Activated T-helper 1 cell treated with anti-CD3 and anti-CD28 coated beads, Interleukin-12 subunit alpha, Interleukin-12 subunit beta, Interleukin-2, Interleukin-4 antibody, amounts not matched to agents 30 ng/mL and 10 ng/mL and 1 ng/mL, durations not matched to agents 14 hours and 24 hours and 36 hours (primary cell): ENCODE measurements around the gene TMEM61. TPM values are rescaled to one million over a fixed set of nuclear protein-coding genes. Genes with fewer than 3 reads are reported as not detected.

Source experiments
- DNase-seq: peaks from one replicate; pipeline ENCODE4 v3.0.0; 2021; ENCODE audit warnings: low spot score
- H3K27ac Mint-ChIP-seq: one replicate; pipeline ENCODE4 v1.8.0; 2021; ENCODE audit warnings: mild to moderate bottlenecking, mixed read lengths
- H3K27me3 Mint-ChIP-seq: one replicate; pipeline ENCODE4 v1.8.0; 2022; ENCODE audit warnings: mild to moderate bottlenecking, moderate library complexity, mixed read lengths; ENCODE audit not compliant: insufficient read depth
- H3K36me3 Mint-ChIP-seq: one replicate; pipeline ENCODE4 v1.8.0; 2021; ENCODE audit warnings: low read depth, mixed read lengths
- H3K4me1 Mint-ChIP-seq: one replicate; pipeline ENCODE4 v1.8.0; 2021; ENCODE audit warnings: low read depth, mixed read lengths
- H3K4me3 Mint-ChIP-seq: one replicate; pipeline ENCODE4 v1.8.0; 2021; ENCODE audit warnings: mild to moderate bottlenecking, moderate library complexity, mixed read lengths
- H3K9me3 Mint-ChIP-seq: one replicate; pipeline ENCODE4 v1.8.0; 2021; ENCODE audit warnings: mixed read lengths
- intact Hi-C: fragments of 100-400 bp; cut with micrococcal nuclease; formaldehyde crosslinking; loops from one replicate; pipeline ENCODE4 v1.15.1; 2024
- total RNA-seq: library from RNA; stranded (reverse); gene quantifications from 2 replicates; pipeline ENCODE4 v1.2.3, GENCODE V29; 2022

The TMEM61 gene
- total RNA-seq, 1 donor from 2014 or later, result not detected

DNA sequence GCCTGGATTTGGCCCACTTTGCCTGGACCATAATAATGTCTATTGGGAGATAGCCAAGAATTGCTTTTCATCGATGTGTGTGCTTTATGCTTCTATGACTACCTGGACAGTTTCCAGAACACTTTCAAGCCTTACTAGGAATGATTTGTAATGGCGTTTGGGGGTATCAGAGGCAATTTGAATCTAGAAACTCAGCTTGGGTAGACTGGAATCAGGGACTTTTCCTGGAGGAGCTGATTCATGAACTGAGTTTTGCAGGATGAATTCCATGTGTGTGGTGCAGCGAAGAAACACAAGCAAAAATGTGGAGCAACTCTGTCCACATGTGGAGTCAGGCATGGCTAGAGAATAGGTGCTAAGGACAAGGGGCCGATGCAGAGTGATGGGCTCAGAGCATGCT lies 11.9 kb upstream of the TMEM61 start:
- H3K27ac Mint-ChIP-seq, result no peak overlapping the region
- peaks cover 19% of the 10 kb centered on the region for H3K27me3 Mint-ChIP-seq
- DNase-seq, result no peak
- H3K9me3 Mint-ChIP-seq, result no peaks in the 10 kb centered on the region
- no peaks in the 10 kb centered on the region for H3K36me3 Mint-ChIP-seq
- no peak overlapping the region for H3K4me3 Mint-ChIP-seq
- H3K4me1 Mint-ChIP-seq, result peaks cover 16% of the 10 kb centered on the region
- intact Hi-C loops, result no loop called here

DNA sequence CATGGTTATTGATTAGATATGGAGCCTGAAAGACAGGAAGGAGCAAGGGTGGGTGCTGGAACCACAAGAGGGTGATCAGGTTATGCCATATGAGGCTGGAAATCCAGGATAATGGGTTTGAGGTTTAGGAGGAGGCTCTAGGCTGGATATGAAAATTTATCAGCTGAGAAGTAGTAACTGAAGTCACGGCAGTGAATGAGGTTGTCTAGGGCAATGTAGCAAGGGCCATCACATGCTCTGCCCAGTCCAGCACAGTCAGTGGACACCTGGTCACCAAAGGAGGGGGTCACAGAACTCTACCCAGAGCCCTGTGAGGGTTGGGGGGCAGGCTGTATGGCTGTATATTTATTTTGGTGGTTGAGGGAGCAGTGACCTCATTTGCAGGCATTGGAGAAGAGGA lies 10.5 kb upstream of the TMEM61 start:
- no peak overlapping the region for H3K4me3 Mint-ChIP-seq
- intact Hi-C loops, result no loop called here

DNA sequence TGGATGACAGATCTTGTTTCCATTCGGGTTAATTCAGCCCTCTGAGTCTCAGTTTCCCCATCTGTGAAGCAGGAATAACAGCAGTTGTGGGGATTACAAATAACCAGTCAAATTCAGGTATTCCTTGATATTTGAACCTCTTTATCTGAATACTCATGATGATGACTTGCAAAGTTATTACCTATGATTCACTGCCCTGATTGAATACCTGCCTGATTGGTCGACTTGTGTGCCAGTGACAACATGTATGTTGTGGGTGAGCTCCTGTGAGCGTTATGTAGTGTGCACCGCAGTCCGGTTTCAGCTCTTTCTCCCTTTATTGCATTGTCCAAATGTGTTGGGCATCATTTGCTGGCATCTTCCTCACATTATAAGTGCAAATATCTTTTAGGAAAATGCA lies 9.5 kb upstream of the TMEM61 start:
- DNase-seq, result no peak
- Mint-ChIP-seq H3K27ac (no peak overlapping the region), H3K36me3 (no peaks in the 10 kb centered on the region), H3K4me1 (peaks cover 14% of the 10 kb centered on the region), H3K27me3 (peaks cover 27% of the 10 kb centered on the region), H3K4me3 (no peak overlapping the region), H3K9me3 (no peaks in the 10 kb centered on the region)
- intact Hi-C loops, result no loop called here

More for the DNA sequence above, 10.5 kb upstream of the TMEM61 start:
- Mint-ChIP-seq H3K36me3 (no peaks in the 10 kb centered on the region), H3K4me1 (peaks cover 16% of the 10 kb centered on the region), H3K27me3 (peaks cover 19% of the 10 kb centered on the region), H3K27ac (no peak overlapping the region), H3K9me3 (no peaks in the 10 kb centered on the region)
- no peak for DNase-seq

DNA sequence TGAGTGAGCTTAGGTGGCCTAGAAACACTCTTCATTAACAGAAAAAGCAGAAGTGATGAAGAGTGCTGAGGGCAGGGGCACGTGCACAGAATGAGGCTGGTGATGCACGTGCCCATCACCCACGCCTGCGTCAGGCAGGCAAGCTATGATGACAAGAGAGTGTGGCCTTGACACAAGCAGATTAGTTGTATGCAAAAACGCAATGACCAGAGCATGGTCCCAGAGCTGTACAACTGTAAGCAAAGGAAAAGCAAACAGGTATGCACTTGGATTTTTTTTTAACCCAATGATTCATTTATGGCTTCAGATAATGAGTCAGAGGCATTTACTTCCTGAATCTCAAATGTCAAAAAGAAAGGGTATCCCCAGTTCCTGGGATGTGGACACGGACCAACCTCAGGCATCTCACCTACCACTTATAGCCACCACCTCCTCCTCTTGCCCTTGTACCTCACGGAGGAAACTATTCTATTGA lies 9.1 kb upstream of the TMEM61 start:
- no peak overlapping the region for H3K27ac Mint-ChIP-seq

DNA sequence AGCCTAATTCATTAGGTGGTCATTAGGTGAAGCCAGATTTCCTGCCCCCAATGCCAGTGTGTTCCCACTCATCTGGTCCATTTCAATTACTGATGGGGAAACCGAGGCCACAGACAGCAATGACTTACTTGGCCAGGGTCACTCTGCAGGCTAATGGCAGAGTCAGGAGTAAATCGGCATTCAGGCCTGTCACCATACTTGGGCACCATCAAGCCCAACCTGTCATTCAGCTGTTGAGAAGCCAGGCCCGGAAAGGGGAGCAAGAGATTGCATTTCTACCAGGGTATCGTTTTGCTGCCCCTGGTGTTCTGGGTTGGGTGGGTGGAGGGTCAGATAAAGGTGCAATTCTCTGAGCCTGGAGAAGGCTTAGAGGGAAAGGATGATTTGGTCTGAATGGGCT lies 8.0 kb upstream of the TMEM61 start:
- intact Hi-C loops, result no loop called here
- Mint-ChIP-seq H3K36me3 (no peaks in the 10 kb centered on the region), H3K4me3 (no peak overlapping the region), H3K27ac (no peak overlapping the region), H3K9me3 (no peaks in the 10 kb centered on the region), H3K27me3 (peaks cover 29% of the 10 kb centered on the region), H3K4me1 (peaks cover 9% of the 10 kb centered on the region)
- no peak for DNase-seq

More for the DNA sequence above, 9.1 kb upstream of the TMEM61 start:
- Mint-ChIP-seq H3K27me3 (peaks cover 27% of the 10 kb centered on the region), H3K4me1 (peaks cover 10% of the 10 kb centered on the region), H3K9me3 (no peaks in the 10 kb centered on the region), H3K36me3 (no peaks in the 10 kb centered on the region), H3K4me3 (no peak overlapping the region)
- intact Hi-C loops, result no loop called here
- no peak for DNase-seq

DNA sequence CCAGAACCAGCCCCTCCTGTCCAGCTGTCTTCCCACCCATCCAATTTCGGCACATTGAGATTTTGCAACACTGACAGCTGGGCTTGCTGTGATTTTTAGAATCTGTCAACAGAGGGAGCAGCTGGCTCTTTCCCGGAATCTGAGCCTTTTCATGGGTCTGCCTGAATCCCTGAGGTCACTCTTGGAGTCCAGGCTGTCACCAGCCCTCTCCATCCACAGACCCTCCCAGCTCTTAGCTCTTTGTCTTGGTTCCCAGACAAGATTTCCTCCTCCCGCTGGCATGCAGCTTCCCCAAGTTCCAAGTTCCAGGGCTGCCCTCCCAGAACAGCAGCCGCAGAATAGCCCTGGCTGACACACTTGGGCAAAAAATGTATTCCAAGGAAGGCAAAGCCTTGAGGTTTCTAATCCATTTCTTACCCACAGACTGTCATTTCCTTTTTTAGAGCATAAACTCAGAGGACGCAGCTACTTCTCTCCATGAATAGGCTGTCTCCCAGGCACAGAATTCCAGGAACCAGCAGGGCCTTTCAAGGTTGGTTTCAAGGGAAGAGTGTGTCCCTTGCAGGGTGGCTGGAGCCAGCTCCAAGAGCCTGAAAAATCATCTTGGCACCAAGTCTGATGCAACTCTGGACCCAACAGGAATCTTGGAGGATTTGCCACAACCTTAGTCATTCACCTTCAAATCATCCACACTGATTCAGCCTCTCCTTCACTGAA lies 7.1 kb upstream of the TMEM61 start:
- intact Hi-C loops, result no loop called here
- Mint-ChIP-seq H3K27ac (no peak overlapping the region), H3K9me3 (no peaks in the 10 kb centered on the region), H3K4me1 (peaks cover 9% of the 10 kb centered on the region), H3K4me3 (no peak overlapping the region), H3K27me3 (peaks cover 32% of the 10 kb centered on the region), H3K36me3 (no peaks in the 10 kb centered on the region)
- DNase-seq, result no peak

DNA sequence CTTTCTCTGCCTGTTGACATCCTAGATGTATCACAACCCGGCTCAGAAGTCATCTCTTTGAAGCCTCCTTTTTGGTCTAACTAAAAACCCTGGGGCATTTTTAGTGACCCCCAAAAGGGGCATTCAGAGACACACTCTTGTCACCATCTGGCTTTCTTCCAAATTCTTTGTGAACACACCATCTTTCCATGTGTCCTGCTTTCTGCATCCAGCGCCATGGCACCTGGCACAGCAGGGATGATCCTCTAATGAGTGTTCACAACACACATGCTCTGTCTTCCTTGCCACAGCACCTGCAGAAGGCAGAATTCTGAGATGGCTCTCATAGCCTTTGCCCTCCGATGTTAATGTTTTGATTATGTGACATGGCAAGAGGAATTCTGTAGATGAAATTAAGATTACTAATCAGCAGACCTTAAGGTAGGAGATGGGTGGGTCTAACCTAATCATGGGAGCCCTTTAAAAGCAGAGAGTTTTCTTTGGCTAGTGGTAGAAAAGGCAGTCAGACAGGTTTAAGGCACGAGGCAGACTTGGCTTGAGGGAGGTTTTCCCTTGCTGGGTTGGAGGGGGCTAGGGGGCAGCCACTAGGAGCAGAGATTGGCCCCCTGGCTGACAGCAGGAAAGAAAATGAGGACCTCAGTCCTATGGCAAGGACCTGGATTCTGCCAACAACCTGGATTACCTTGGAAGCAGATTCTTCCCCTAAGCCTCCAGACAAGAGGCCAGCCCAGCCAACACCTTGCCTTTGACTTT lies 4.9 kb upstream of the TMEM61 start:
- Mint-ChIP-seq H3K27ac (no peak overlapping the region), H3K36me3 (no peaks in the 10 kb centered on the region), H3K27me3 (peaks cover 40% of the 10 kb centered on the region), H3K4me1 (peaks cover 9% of the 10 kb centered on the region), H3K9me3 (no peaks in the 10 kb centered on the region), H3K4me3 (no peak overlapping the region)
- no peak for DNase-seq
- intact Hi-C loops, result no loop called here

DNA sequence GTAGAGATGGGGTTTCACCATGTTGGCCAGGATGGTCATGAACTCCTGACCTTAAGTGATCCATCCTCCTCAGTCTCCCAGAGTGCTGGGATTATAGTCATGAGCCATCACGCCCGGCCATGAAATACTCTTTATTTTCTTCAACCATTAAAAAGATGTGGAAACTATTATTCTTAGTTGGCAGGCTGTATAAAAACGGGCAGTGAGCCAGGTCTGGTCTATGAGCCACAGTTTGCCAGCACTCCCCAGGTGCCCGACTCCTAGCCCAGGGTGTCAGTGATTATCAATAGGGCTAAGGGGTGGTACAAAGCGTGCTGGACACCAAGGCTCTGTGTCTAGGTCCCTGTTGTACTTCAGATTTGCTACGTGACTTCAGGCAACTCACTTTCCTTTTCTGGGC lies 3.7 kb upstream of the TMEM61 start:
- no peaks in the 10 kb centered on the region for H3K36me3 Mint-ChIP-seq
- no peaks in the 10 kb centered on the region for H3K9me3 Mint-ChIP-seq
- H3K4me1 Mint-ChIP-seq, result peaks cover under 1% of the 10 kb centered on the region
- no peak overlapping the region for H3K4me3 Mint-ChIP-seq
- H3K27ac Mint-ChIP-seq, result no peak overlapping the region
- DNase-seq, result no peak
- peaks cover 48% of the 10 kb centered on the region for H3K27me3 Mint-ChIP-seq
- intact Hi-C loops, result no loop called here

DNA sequence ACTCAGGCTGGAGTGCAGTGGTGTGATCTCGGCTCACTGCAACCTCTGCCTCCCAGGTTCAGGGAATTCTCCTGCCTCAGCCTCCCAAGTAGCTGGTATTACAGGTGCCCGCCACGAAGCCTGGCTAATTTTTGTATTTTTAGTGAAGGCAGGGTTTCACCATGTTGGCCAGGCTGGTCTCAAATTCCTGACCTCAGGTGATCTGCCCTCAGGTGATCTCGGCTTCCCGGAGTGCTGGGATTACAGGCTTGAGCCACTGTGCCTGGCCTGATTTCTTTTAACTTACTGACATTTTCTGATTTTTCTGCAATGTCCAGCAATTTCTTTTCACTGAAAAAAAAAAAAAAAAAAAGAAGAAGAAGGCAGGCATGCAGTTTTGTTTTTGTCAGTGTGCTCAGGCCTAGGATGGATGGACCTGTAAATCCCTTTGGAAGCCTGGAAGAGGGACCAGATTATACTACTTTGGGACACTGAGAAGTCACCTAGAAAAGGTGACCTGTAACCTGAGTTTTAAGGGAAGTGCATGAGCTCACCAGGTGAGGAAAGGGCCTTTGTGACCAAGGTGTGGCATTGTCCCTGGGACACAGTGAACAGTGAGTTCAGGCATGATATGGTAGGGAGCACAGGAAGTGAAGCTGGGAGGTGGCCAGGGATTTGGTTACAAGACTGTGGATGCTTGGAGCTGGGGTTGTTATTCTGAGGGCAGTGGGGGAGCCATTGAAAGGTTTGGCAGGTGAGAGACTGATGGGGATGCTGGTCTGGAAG lies 2.7 kb upstream of the TMEM61 start:
- peak overlapping the region; percentile 9 for H3K27ac Mint-ChIP-seq
- no peak overlapping the region for H3K4me3 Mint-ChIP-seq
- no peak for DNase-seq
- H3K36me3 Mint-ChIP-seq, result no peaks in the 10 kb centered on the region
- no peaks in the 10 kb centered on the region for H3K4me1 Mint-ChIP-seq
- peaks cover 50% of the 10 kb centered on the region for H3K27me3 Mint-ChIP-seq
- intact Hi-C loops, result no loop called here
- H3K9me3 Mint-ChIP-seq, result no peaks in the 10 kb centered on the region

DNA sequence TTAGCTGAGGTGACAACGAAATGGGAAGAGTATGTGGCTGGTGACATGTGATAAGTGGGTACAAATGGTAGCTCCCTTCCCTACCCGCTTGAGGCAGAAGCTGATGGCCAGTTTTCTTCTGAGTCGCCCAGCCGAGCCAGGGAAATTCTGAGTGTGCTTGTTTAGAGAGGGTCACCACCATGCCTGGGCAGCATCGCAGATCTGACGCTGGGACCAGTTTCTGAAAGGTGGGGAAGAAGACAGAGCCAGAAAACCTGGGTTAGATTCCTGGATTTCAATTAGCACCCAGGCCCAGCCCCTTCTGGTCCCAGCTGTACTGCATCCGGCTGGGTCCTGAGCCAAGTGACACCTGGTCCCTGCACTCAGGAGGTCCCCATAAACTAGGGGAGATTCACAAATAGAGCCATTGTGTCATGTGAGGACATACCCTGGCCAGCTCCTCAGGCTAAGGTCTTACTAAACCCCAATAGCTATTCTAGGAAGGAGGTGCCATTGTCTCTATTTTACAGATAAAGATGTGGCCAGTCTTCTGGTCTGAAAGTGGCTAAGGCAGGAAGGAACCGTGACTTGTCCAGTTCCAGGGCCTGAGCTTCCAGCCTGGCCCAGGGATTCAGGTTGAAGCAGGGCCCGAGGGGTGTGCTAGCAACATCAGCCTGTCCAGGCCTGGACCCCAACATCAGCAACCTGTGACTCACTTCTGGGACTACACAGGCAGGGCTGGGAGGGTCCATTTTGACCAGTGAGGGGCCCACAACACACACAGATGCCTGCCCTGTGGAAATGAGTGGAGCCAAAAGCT lies 1.7 kb upstream of the TMEM61 start:
- H3K4me1 Mint-ChIP-seq, result no peaks in the 10 kb centered on the region
- H3K4me3 Mint-ChIP-seq, result no peak overlapping the region
- no peak for DNase-seq
- H3K9me3 Mint-ChIP-seq, result no peaks in the 10 kb centered on the region
- no peaks in the 10 kb centered on the region for H3K36me3 Mint-ChIP-seq
- intact Hi-C loops, result no loop called here
- H3K27ac Mint-ChIP-seq, result no peak overlapping the region
- H3K27me3 Mint-ChIP-seq, result peaks cover 44% of the 10 kb centered on the region

DNA sequence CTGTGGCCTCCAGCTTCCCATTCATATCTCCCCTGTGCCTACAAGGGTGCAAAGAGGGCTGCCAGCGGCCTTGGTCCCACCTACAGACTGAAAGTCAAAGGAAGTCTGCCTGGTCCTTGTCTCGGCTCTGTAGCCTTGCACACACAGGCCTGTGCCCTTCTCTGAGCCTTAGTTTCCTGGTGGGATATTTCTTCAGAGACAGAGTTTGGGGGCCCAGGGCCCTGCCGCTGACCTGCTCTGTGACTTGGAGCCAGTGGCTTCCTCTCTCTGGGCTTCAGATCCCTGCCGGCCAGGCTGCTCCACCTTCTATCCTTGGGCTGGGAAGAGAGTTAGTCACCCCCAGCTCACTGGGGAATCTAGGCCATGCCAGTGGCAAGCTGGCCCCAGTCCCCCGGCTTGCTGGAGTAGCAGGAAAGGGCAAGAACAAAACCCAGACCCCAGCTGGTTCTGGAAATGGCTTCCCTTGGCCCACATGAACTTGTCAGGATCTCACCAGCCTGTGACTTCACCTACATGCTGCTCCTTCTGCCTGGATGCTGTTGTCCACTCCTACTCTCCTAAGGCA lies 1.0 kb upstream of the TMEM61 start:
- H3K36me3 Mint-ChIP-seq, result no peaks in the 10 kb centered on the region
- no peak for DNase-seq
- H3K4me3 Mint-ChIP-seq, result no peak overlapping the region
- H3K9me3 Mint-ChIP-seq, result no peaks in the 10 kb centered on the region
- intact Hi-C loops, result no loop called here
- H3K27ac Mint-ChIP-seq, result no peak overlapping the region
- no peaks in the 10 kb centered on the region for H3K4me1 Mint-ChIP-seq
- H3K27me3 Mint-ChIP-seq, result peaks cover 47% of the 10 kb centered on the region

DNA sequence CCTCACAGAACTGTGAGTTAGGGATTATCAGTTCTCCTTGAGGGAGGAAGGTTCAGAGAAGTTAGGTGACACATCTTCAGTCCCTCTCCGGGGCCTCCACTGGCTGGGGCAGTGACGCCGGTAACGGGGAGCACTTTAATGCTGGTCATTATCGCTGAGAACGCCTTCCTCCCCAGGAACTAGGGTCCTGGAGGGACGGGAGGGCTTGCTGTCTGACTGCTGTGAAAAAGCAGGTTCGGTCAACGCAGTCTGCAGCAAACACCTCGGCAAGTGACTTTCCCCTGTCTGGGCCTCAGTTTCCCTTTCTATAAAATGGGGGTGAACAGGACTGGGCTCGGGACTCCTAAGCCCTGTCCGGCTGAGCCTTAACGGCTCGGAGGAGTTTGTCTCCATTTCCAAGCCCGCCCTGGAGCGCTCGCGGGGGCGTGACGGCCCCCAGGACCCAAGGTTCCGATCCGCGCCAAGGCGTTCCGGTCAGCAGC lies 341 bp upstream of the TMEM61 start:
- H3K4me3 Mint-ChIP-seq, result no peak overlapping the region
- H3K9me3 Mint-ChIP-seq, result no peaks in the 10 kb centered on the region
- H3K27me3 Mint-ChIP-seq, result peaks cover 46% of the 10 kb centered on the region
- no peaks in the 10 kb centered on the region for H3K4me1 Mint-ChIP-seq
- H3K36me3 Mint-ChIP-seq, result no peaks in the 10 kb centered on the region
- DNase-seq, result no peak
- H3K27ac Mint-ChIP-seq, result no peak overlapping the region
- intact Hi-C loops, result no loop called here
